Superior temporal gyrus (tissue), 1 donor: ENCODE data around the gene EYA2.
"Not testable (repeated sequence)": the region's sequence is repeated elsewhere in the genome, so short reads cannot be mapped to it uniquely, and the experiment has no call there.

Experiments
- DNase-seq: peaks from one replicate; pipeline ENCODE4 v3.0.0-alpha.2; 2016; ENCODE audit errors: extremely low spot score

EYA2 gene

DNA sequence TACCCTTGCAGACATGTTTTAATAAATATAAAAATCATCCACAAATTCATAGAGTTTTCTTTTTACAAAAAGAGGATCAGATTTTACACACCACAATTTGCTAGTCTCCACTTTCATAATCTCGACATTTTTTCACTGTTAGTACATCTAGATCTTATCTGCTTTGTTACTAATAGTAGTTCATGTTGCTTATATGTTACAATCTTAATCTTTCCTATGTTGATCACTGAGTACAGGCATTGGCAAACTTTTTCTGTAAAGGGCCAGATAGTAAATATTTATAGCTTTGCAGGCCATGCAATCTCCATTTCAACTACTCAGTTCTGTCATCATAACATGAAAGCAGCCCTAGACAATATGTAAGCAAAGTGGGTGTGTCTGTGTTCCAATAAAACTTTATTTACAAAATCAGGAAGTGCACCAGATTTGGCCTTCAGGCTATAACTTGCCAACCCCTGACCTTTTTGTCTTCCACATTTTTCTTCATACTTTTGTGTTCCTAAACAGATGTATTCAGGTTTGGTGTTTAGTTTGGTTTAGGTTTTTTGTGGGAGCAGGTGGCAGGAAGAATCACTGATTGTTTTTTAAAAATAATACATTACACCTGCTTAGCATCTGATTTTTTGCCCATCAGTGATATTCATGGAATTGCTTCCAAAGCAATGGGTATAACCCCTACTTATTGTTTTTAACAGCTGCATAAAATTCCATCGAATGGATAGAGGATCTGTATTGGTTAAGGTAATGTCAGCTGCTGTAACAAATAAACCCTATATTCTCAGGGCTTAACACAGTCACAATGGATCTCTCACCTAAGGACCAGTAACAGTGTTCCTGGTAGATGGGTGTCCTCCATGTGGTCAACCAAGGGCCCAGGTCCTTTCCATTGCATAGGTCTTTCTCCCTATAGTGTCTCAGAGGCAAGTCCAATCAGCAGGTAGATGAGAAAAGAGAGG, 61.2 kb downstream of the EYA2 start:
- no peak for DNase-seq

DNA sequence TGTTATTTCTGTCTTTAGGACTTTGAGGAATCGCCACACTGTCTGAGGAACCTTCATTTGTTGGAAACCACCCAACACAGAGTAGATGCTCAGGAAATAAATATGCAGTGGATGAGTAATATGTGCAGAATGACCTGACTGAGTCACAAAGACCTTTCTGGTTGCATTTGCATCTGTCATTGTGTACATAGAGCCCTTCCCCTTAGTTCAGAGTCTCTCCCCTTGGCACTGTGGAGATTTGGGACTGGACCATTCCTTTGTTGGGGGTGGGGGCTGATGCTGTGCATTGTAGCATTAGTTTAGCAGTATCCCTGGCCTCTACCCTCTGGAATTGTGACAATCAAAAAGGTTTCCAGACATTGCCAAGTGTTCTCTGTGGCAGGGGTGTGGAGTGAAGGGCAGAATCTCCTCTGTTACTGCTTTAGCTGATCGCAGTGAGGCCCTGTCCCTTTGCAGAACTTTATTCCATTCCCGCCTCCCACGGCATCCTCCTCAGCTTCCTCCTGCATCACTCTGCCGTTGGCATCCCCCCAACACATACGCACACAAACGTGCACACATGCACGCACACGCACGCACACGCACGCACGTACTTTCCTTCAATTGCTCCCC, 64.5 kb downstream of the EYA2 start:
- no peak for DNase-seq

DNA sequence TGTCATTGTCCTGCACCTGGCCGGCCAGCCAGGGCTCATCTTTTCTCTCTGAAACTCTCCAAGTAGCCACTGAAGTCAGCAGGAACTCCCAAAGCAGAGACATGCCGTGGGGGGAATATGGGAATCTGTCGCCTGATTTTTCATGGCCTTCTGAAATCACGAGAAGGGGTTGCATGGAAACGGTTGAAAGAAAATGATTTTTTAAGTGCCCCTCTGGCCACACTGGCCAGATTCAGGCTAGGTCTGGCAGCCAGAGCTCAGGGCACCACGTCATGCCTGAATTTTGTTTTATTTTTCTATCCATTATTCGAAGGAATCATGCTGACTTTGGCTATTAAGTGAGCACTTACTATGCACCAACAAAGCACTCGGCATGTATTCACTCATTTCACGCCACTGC, 65.2 kb downstream of the EYA2 start:
- no peak for DNase-seq

DNA sequence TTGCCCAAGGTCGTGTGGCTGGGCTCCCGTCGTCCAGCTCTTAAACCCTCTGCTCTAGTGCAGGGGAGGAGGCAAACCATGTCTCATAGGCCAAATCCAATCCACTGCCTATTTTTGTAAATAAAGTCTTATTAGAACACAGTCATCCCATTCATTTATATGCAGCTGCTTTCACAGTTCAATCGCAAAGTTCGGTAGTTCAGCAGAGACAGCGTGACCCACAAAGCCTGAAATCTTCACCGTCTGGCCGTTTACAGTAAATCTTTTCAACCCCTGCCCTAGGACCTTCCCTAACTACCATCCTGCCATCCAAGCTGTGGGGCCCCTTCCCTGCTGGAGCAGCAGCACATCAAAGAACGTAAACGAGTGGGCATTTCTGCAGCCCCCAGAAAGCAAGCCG, 65.9 kb downstream of the EYA2 start:
- DNase-seq: no peak

DNA sequence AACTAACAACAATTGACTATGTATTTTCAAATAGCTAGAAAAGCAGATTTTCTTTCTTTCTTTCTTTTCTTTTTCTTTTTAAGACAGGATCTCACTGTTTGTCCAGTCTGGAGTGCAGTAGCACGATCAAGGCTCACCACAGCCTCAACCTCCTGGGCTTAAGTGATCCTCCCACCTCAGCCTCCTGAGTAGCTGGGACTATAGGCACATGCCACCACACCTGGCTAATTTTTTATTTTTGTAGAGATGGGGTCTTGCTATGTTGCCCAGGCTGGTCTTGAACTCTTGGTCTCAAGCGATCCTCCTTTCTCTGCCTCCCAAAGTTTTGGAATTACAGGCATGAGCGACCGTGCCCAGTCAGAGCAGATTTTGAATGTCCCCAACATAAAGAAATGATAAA, 67.3 kb downstream of the EYA2 start:
- not testable (repeated sequence) for DNase-seq

DNA sequence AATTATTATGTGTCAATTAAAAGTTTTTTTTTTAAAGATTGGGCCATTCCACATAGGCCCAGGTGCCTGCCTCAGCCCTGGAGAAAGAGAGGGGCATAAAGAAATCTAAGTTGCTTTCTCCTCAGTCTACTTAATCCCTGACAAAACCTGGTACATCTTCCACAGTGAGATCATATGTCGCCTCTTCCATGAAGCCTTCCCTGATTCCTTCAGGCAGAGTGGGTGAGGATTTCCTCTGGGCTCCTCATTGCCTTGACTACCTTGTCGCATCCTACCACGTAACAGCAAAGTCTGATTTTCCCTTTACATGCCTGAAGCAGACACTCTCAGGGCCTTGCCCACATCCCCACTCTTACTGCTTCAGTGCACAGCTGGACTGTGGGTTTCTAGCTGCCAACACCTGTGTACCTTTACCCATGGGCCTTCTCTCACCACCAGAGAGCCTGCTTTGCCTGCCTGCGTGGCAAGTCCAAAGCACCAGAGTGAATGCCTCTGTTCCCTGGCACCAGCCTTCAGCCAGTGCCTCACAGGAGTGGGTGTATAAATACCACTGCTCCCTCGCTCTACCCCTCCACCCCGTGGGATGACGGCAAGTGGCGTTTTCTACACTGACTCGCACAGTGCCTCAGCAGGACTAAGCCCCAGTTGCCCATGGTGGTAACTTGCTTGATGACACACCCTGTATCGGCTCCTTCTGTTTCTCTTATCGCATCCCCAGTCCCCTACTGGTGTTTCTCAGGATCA, 68.0 kb downstream of the EYA2 start:
- no peak for DNase-seq

DNA sequence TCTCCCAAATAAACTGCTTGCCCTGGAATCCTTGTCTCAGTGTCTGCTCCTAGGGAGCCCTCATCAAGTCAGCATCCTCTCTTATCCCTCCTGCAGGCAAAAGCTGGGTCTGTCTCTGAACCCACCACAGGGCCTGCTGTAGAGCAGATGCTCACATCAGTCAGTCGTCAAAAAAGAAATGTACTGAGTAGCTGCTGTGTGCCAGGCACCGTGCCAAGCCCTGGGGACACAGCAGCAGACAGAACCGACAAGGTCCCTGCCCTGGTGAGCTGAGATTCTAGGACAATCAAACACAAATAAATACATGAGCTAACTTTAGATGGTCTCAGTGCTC, 68.5 kb downstream of the EYA2 start:
- no peak for DNase-seq

DNA sequence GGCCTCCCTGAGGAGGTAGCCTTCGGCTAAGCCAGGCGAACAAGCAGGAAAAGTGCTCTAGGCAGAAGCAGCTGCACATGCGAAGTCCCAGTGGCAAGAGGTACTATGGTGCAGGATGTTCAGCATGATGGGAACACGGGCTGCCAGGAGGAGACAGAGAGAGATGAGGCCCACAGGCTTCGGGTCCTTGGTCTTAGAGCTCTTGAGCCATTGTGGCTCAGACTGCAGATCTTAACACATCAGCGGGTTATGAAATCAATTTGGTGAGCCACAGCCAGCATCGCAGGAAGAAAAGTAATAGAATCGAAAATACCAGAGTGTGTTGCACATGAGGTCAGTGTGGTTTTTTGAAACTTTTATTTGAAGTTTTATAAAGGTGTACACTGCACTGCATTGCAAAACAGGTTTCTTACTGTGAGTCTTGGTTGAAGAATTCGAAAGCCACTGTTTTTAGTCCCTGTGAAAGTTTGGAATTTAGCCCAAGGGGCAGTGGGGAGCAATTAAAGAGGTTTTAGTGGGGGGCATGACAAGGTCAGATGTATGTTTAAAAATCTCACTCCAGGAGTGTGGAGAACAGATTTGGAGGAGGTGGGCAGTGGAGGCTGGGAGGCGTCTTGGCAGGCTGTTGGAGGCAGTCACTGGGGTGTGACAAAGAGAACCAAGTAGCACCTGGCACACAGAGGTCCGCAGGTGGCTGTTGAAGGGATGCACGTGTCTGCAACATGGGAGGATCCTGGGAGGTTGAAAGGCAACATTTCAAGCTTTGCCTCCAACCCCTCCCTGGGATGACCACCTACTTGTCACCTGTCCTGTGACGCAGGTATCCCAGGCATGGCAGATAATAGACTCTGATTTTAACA, 69.3 kb downstream of the EYA2 start:
- no peak for DNase-seq

DNA sequence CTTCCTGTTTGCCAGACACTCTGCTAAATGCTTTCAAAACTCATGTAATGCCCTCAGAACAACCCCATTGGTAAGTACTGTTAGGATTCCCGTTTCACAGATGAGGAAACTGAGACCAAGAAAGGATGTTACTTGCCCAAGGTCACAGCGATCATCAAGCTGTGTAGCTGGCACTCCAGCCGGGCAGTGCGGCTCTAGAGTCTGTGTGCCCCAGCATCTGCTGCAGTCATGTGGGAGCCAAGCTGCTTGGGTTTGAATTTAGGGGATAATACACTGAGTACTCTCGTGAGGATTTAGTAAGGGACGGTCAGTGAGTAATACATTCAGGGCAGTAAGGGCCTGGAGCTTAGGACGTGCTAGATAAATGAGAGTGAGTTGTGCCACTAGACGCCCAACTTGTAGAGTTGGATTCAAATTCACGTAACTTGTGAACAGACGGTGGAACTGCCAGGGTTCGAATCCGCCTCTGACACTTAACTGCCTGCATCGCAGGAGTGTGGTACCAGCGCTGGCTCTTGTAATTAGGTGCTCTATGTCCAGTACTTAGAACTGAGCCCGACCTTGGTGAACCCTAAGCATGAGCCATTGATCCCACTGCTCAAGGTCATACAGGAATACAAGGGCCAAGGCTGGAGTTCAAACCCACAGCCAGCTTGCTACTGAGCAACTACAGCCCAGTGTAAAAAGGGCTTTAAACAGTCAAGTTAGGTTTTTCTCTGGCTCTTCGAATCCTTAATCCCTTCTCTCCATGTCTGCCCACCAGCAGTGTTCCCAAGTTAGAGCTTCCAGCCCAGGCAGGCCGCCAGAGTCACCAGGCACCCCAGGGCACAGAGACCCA, 70.2 kb downstream of the EYA2 start:
- DNase-seq: no peak

DNA sequence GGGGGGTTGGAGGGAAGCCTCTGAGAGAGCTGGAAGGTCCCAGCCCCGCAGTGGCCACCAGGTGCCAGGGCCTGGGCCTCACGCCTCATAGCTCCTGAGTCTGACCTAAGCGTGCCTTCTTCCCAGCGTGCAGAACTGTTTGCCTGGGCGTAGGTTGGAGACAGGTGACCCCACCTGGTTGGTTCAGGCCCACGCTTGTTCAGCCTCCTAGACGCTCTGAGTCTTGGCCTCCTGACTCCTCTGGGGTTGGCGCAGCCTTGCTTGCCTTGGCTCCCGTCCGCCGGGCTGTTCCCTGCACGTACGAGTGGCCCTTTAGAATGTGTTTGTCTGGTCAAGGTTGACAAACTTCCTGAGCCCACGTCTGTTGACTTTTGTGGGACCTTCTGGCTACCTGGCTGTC, 70.8 kb downstream of the EYA2 start:
- no peak for DNase-seq

DNA sequence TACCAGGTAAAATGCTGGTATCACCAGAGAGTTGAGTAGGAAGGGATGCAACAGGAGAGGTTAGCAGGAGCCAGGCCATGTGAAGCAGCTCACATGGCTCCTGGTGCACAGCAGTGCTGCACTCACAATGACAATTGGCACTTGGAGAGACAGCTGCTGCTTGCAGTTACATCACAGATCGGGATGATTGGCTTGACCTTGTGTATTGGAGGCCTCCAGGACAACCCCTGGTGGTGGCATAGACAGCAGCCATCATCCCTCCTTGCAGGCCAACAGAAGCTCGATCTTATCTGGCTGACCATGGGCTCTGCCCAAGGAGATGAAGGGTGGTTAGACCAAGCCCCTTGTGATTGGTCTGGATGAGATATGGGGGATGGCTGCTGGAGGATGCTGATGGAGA, 73.0 kb downstream of the EYA2 start:
- no peak for DNase-seq

DNA sequence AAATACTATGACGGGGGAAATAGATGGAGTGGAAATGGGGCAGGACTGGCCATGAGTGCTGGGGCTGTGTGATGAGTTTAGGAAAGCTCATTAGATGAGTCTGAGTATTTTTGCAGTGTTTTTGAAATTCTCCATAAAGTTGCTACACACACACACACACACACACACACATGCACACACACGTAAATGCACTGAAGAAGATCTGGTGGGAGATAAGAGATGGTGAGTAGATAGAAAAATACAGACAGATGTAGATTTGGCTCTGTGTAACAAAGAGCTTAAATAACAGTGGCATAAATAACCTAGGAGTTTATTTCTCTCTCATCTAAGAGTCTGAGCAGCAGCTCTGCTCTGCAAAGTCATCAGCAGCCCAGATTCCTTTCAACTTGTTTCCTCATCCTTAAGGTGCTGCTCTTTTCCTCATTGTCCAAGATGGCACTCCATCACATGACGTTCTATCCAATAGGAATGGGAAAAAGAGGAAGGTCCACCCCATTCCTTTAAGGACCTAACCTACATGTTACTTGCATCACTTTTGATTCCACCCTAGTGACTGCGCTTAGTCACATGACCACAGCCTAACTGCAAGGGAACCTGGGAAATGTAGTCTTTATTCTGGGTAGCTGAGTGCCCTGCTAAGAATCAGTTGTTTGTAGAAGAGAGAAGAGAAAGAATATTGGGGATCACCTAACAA, 76.4 kb downstream of the EYA2 start:
- peak; percentile 45 for DNase-seq

DNA sequence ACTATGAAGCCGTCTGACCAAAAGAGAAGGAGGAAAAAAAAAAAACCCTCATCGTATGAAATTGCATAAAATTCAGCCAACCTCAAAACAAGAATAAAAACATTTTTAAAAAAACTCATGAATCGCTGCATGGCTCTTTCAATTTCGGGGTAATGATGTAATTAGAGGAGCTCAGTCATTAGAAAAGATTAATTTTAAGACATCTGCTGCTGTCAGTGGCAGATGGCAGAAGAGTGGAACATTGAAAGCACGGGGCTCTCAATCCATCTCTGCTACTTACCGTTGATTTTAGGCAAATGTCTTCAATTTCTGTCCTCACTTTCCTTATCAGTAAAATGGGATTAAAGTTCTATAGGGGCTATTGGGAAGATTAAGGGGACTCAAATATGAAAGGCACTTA, 79.1 kb downstream of the EYA2 start:
- DNase-seq: no peak

DNA sequence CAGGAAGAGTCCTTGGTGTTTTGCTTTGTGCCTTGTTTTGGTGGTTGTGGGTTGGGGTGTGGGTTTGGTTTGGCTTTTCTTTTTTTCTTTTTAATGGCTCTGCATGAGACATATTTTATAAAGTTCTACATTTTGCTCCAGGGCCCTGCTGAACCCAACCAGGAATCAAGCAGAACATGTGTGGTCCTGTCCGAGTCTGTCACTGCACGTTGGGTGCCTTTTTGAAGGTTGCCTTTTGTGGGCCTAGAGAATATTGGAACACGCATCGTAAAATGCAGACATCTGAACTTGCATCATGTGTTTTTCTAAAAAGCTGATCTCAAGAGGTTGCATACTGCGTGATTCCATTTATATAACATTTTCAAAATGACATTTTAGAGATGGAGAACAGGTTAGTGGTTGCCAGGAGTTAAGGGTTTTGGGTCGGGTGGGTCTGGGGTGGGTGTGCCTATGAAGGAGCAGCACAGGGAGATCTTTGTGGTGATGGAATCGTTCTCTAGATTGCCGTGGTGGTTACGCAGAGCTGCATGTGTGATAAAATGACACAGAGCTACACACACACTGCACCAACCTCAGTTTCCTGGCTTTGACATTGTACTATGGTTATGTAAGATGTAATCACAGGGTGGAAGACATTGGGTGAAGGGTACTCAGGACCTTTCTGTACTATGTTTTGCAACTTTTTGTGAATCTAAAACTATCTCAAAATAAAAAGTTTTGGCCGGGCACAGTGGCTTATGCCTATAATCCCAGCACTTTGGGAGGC, 80.2 kb downstream of the EYA2 start:
- DNase-seq: no peak

DNA sequence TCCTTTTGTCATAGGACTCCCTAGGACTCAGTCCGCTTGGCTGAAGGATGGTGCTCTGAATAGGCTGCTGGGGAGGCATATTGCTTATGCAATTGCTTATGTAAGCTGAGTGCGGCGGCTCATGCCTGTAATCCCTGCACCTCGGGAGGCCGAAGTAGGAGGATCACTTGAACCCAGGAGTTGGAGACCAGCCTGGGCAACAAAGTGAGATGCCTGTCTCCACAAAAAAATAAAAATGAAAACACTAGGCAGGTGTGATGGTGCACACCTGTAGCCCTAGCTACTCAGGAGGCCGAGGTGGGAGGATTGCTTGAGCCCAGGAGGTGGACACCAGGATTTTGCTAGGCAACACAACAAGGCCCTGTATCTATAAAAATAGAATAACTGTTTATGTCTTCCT, 81.3 kb downstream of the EYA2 start:
- no peak for DNase-seq

DNA sequence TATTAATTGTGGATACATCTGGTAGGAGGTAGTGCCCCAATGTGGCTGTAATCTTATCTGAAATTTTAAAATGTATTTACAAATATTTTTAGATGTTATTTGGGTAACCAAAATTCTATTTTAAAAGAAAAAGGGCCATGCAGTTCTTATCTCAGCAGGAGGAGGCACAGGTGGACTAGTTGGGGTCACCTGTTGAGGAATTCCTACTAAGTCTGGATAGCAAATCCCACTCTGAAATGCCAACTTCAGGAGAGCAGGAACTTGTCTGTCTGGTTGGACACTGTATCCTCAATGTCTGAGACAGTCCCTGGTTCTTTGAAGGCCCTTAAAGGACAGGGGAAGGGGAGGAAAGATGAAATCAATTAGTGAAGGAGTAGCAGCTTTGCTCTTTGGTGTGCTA, 82.6 kb downstream of the EYA2 start:
- DNase-seq: no peak

DNA sequence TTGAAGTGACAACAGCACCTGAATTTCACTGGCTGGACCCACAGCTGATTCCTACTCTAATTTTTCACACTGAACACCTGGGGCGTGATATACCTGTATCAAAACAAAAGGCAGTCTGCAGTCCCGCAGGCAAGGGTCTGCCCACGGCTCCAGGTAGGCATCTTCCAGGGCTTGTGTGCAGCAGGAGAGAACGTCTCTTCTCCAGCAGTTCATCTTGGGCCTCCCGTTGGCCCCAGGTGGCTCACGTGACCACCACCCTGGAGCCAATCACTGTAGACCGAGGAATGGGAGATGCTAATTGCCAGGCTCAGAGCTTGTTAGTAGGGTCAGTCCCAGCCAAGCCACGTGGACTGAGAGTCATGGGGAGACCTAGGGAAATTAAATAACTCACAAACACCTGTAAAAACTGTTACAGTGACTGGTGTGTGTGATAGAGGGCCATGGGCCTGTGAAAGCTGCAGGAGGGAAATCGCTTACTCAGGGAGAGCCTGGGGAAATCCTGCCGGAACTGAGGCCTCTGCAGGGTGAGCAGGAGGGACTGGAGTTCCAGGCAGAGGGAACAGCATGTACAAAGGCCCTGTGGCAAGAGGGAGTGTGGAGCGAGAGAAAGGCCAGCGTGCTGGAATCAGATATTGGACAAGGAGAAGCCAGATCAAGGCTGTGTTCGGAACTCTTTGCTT, 83.4 kb downstream of the EYA2 start:
- DNase-seq: no peak

DNA sequence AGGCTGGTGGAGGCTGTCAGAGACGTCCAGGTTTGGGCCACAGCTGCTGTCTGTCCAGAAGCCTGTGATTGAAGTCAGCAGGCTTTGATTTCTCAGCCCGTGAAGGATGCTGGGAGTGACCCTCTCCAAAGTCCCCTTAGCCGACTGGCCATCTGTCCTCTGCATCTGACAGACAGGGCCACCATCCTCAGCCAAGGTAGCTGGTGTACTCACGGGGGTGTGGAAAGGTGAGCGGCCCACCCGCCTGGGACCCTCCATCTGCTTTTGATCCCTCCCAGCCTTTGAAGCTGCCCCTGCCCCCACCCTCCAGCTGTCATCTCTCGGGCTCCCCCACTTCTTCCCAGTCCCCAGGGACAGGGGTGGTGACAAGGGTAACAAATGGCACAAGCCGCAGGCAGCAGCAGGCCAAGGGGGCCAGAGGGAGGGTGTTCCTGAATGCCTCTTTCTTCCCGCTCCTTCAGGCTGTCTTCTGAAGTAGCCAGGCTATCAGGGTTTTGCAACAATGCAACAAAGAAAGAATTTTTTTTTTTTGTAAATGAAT, 84.4 kb downstream of the EYA2 start:
- DNase-seq: no peak
